Stomach (tissue), 9 donors: ENCODE data around the gene HDLBP. TPM values are rescaled to one million over a fixed set of nuclear protein-coding genes. Genes with fewer than 3 reads are reported as not detected.

Experiments
- DNase-seq, 2 donors: peaks; one replicate each; pipeline versions ENCODE4 v3.0.0 to v3.0.0-alpha.2; 2013 to 2019
- H3K27ac ChIP-seq, 5 donors: fragments of 200-600 bp in 4 of 5; sonication (generic) in 4 of 5; one replicate each; pipeline ENCODE4 v1.5.1; 2013 to 2019; ENCODE audit warnings: mild to moderate bottlenecking in 1 of 5, moderate library complexity in 1 of 5
- H3K27me3 ChIP-seq, 3 donors: fragments of 200-600 bp; sonication (generic); one replicate each; pipeline ENCODE4 v1.5.1; 2017 to 2019; ENCODE audit warnings: mixed run types in 1 of 3
- H3K36me3 ChIP-seq, 4 donors: fragments of 200-600 bp; sonication (generic); 1 replicate in 3 of 4; 2 replicates in 1 of 4; pipeline ENCODE4 v1.5.1; 2016 to 2019
- H3K4me1 ChIP-seq, 4 donors: fragments of 200-600 bp; sonication (generic); one replicate each; pipeline ENCODE4 v1.5.1; 2016 to 2019
- H3K4me3 ChIP-seq, 4 donors: fragments of 200-600 bp; sonication (generic) in 3 of 4; one replicate each; pipeline ENCODE4 v1.5.1; 2016 to 2019; ENCODE audit warnings: mild to moderate bottlenecking in 1 of 4
- H3K9me3 ChIP-seq, 4 donors: fragments of 200-600 bp; sonication (generic); one replicate each; pipeline ENCODE4 v1.5.1; 2016 to 2019
- CTCF ChIP-seq, 7 experiments: fragments of 450-650 bp in 4 of 7; fragments of 200-600 bp in 3 of 7; sonication (generic) in 3 of 7; IDR thresholded peaks; one replicate each; pipeline ENCODE4 v1.5.1; 2016 to 2019; ENCODE audit warnings: antibody characterized with exemption in 7 of 7, control low read depth in 2 of 7, mild to moderate bottlenecking in 1 of 7
- EP300 ChIP-seq: sonication (generic); formaldehyde crosslinking; IDR thresholded peaks from one replicate; pipeline ENCODE4 v1.6.1; 2017; ENCODE audit warnings: antibody characterized with exemption
- POLR2A ChIP-seq, 4 donors: fragments of 450-650 bp; IDR thresholded peaks; one replicate each; pipeline ENCODE4 v1.6.1; 2016; ENCODE audit warnings: antibody characterized with exemption in 4 of 4, control low read depth in 2 of 4, mild to moderate bottlenecking in 1 of 4, moderate library complexity in 1 of 4
- POLR2AphosphoS5 ChIP-seq, 3 donors: sonication (generic); formaldehyde crosslinking; IDR thresholded peaks; one replicate each; pipeline ENCODE4 v1.6.1; 2016; ENCODE audit warnings: antibody characterized with exemption in 3 of 3
- WGBS, 5 donors: extraction: QIAGEN DNeasy Blood & Tissue Kit in 3 of 5; methylation state at CpG; one replicate each; pipeline versions ENCODE4 v1.1.5 to v1.1.7; 2013 to 2018; 5-methylcytosine and 5-hydroxymethylcytosine counted together
- intact Hi-C: fragments of 100-400 bp; cut with DNase I; formaldehyde crosslinking; loops from one replicate; pipeline ENCODE4 v1.15.1; 2023; ENCODE audit warnings: low total_unique reads
- polyA plus RNA-seq, 3 donors: library from polyadenylated mRNA; stranded (reverse); fragments of 200-250 nt; gene quantifications; one replicate each; pipeline ENCODE4 v1.2.3, GENCODE V29; 2013
- total RNA-seq, 5 donors: library from RNA; depleted of rRNA; stranded (reverse); fragments of >200 nt; gene quantifications; one replicate each; pipeline versions ENCODE4 v1.1.0 to v1.2.3, GENCODE V29; 2014 to 2016
- donor health status: healthy with polysubstance abuse.
- donor health status: Bipolar disorder and iron deficiency.
- donor health status: healthy.

HDLBP gene
- total and polyA plus RNA-seq, 8 donors = 171 to 752 (median 397) TPM

GRCh38 chr2:241308267-241308666 lies 7.2 kb downstream of the HDLBP start:
- Histone ChIP-seq H3K27ac (peak overlapping the region in 1 of 5 donors; percentile 50), H3K4me3 (no peak overlapping the region), H3K36me3 (peaks cover 0 to 4% (median 1%) of the 10 kb centered on the region in 4 donors), H3K4me1 (peaks cover 20 to 92% (median 45%) of the 10 kb centered on the region in 4 donors), H3K27me3 (no peaks in the 10 kb centered on the region), H3K9me3 (no peaks in the 10 kb centered on the region)
- intact Hi-C loops = no loop called here
- TF ChIP-seq CTCF (IDR thresholded peaks at IDR 0.05) = no peak
- TF ChIP-seq EP300 = no peak
- no peak for TF ChIP-seq POLR2AphosphoS5 (IDR thresholded peaks at IDR 0.05)
- TF ChIP-seq POLR2A (IDR thresholded peaks at IDR 0.05) = no peak
- DNase-seq = no peak
- WGBS, 5 donors = 65 to 73% (median 73%) methylated on average over 5 of the region's 5 CpGs

GRCh38 chr2:241307055-241307454 lies 8.4 kb downstream of the HDLBP start:
- intact Hi-C loops = no loop called here
- no peak for DNase-seq
- Histone ChIP-seq H3K9me3 (no peaks in the 10 kb centered on the region), H3K27me3 (no peaks in the 10 kb centered on the region), H3K36me3 (peaks cover 0 to 4% (median 1%) of the 10 kb centered on the region in 4 donors), H3K4me3 (no peak overlapping the region), H3K4me1 (peaks cover 25 to 92% (median 46%) of the 10 kb centered on the region in 4 donors), H3K27ac (no peak overlapping the region)
- 74 to 83% (median 77%) methylated on average over 6 of the region's 6 CpGs for WGBS, 5 donors
- TF ChIP-seq POLR2AphosphoS5 (IDR thresholded peaks at IDR 0.05) = no peak

GRCh38 chr2:241304039-241304670 lies 11.3 kb downstream of the HDLBP start:
- Histone ChIP-seq H3K9me3 (no peaks in the 10 kb centered on the region), H3K27ac (peak overlapping the region in 1 of 5 donors; percentile 25), H3K36me3 (peaks cover 0 to 4% (median 1%) of the 10 kb centered on the region in 4 donors), H3K27me3 (no peaks in the 10 kb centered on the region), H3K4me1 (peaks cover 23 to 90% (median 47%) of the 10 kb centered on the region in 4 donors), H3K4me3 (no peak overlapping the region)
- WGBS, 5 donors = 65 to 86% (median 80%) methylated on average over 5 of the region's 5 CpGs
- intact Hi-C loops = no loop called here
- TF ChIP-seq EP300 = no peak
- no peak for TF ChIP-seq CTCF (IDR thresholded peaks at IDR 0.05)
- TF ChIP-seq POLR2A (IDR thresholded peaks at IDR 0.05) = no peak
- no peak for TF ChIP-seq POLR2AphosphoS5 (IDR thresholded peaks at IDR 0.05)
- no peak for DNase-seq

- peak overlapping the region; percentile 17 to 55 (median 26) for H3K27ac ChIP-seq
- no peaks in the 10 kb centered on the region for H3K36me3 ChIP-seq
- H3K9me3 ChIP-seq = no peaks in the 10 kb centered on the region
- no peak overlapping the region for H3K4me3 ChIP-seq
- peak; percentile 55 to 56 for DNase-seq
- peaks cover 20 to 90% (median 51%) of the 10 kb centered on the region in 4 donors for H3K4me1 ChIP-seq
- no peaks in the 10 kb centered on the region for H3K27me3 ChIP-seq
- intact Hi-C loops = no loop called here
- 38 to 58% (median 54%) methylated on average over 13 of the region's 13 CpGs for WGBS, 5 donors
- peak in 1 of 3 donors; percentile 5 for TF ChIP-seq POLR2AphosphoS5 (IDR thresholded peaks at IDR 0.05)
- no peak for TF ChIP-seq EP300
Observed at GRCh38 chr2:241302759-241303651, 12.5 kb downstream of the HDLBP start.

GRCh38 chr2:241302083-241302482 lies 13.4 kb downstream of the HDLBP start:
- TF ChIP-seq POLR2A (IDR thresholded peaks at IDR 0.05) = no peak
- no peak for TF ChIP-seq CTCF (IDR thresholded peaks at IDR 0.05)
- no peak for TF ChIP-seq POLR2AphosphoS5 (IDR thresholded peaks at IDR 0.05)
- no peak for TF ChIP-seq EP300
- H3K9me3 ChIP-seq = no peaks in the 10 kb centered on the region
- H3K36me3 ChIP-seq = peaks cover 0 to 5% (median 5%) of the 10 kb centered on the region in 4 donors
- WGBS, 5 donors = 73 to 77% (median 75%) methylated on average over 3 of the region's 3 CpGs
- H3K27me3 ChIP-seq = no peaks in the 10 kb centered on the region
- peaks cover 20 to 85% (median 52%) of the 10 kb centered on the region in 4 donors for H3K4me1 ChIP-seq
- intact Hi-C loops = no loop called here
- DNase-seq = no peak
- H3K4me3 ChIP-seq = no peak overlapping the region
- peak overlapping the region in 3 of 5 donors; percentile 17 to 52 (median 25) for H3K27ac ChIP-seq
